H1 (cell line): Measurements from ENCODE around the gene ZYX. TPM values are rescaled to one million over a fixed set of nuclear protein-coding genes. Genes with fewer than 3 reads are reported as not detected.

Source experiments
- CHD7 ChIP-seq: fragments of 300-600 bp; sonication (generic); IDR thresholded peaks from 2 replicates; pipeline ENCODE4 v1.7.1; 2012; ENCODE audit warnings: low read length, moderate library complexity, mild to moderate bottlenecking, inconsistent platforms; ENCODE audit not compliant: insufficient replicate concordance
- KDM1A ChIP-seq: fragments of 200-600, 300-600 bp; sonication (generic); IDR thresholded peaks from 2 replicates; pipeline ENCODE4 v1.7.1; 2016; ENCODE audit warnings: mild to moderate bottlenecking, low read length, borderline replicate concordance
- SIRT6 ChIP-seq: IDR thresholded peaks from one replicate; pipeline ENCODE4 v1.7.1; 2012; ENCODE audit warnings: low read length, inconsistent platforms
- SP1 ChIP-seq: IDR thresholded peaks from 2 replicates; pipeline ENCODE4 v1.6.1; 2011; ENCODE audit warnings: low read depth, low read length
- polyA plus RNA-seq, 7 experiments: library from polyadenylated mRNA; depleted of rRNA in 3 of 7; stranded (reverse) in 5 of 7; unstranded in 2 of 7; fragments of >200 nt in 5 of 7; fragments of 200-250 nt in 2 of 7; gene quantifications; 1 replicate in 5 of 7; 2 replicates in 1 of 7; 4 replicates in 1 of 7; pipeline versions ENCODE4 v1.2.1 to v1.2.3, GENCODE V29; 2011 to 2013; ENCODE audit warnings: missing spikeins in 2 of 7, mixed read lengths in 2 of 7
- total RNA-seq: library from RNA; stranded (reverse); fragmentation: NEBNext Ultra II Directional; extraction: Animal tissue kit (Norgen Biotek cat#: 25700); gene quantifications from 2 replicates; pipeline ENCODE4 v1.2.1, GENCODE V29; 2021

The ZYX gene
- total and polyA plus RNA-seq, 2 of the 8 experiments (the other 6 are each of a cell fraction or from before 2014, with no cell fraction given), result 40.6 to 159 TPM

GRCh38 chr7:143406002-143406357 is 24.8 kb downstream of the ZYX start (continued):
- TF ChIP-seq CHD7 (no peak), SP1 (peak; percentile 52; the same call in 1 of the 2 replicates), SIRT6 (no peak), KDM1A (peak; percentile 86; the same call in 1 of the 2 replicates)
